Measurements from ENCODE around the gene ANK3. TPM values are rescaled to one million over a fixed set of nuclear protein-coding genes. Genes with fewer than 3 reads are reported as not detected.

ANK3 gene
- total and polyA plus RNA-seq, 7 donors: 11.6 to 170 (median 94.2) TPM

- Histone ChIP-seq H3K27ac (no peak overlapping the region), H3K4me1 (no peaks in the 10 kb centered on the region), H3K4me3 (no peak overlapping the region), H3K36me3 (ENCODE audit: insufficient read depth in 1 of 2, low read depth in 1 of 2) (peaks cover 3 to 91% of the 10 kb centered on the region in 2 donors), H3K9me3 (no peaks in the 10 kb centered on the region), H3K27me3 (ENCODE audit: insufficient read depth in 3 of 3, low read length in 2 of 3) (no peaks in the 10 kb centered on the region)
- intact Hi-C loops (cut with DNase I): no loop called here
- no peak for ATAC-seq
- no peak for DNase-seq
- TF ChIP-seq CTCF (IDR thresholded peaks at IDR 0.05): no peak
- WGBS, 3 donors: 64 to 80% (median 66%) methylated on average over 5 of the region's 5 CpGs
Measured at GRCh38 chr10:60082744-60083344, 306.8 kb downstream of the ANK3 start.

GRCh38 chr10:60082341-60082740, 307.3 kb downstream of the ANK3 start:
- intact Hi-C loops (cut with DNase I): no loop called here
- TF ChIP-seq CTCF (IDR thresholded peaks at IDR 0.05): no peak
- Histone ChIP-seq H3K36me3 (ENCODE audit: insufficient read depth in 1 of 2, low read depth in 1 of 2) (peaks cover 3 to 90% of the 10 kb centered on the region in 2 donors), H3K4me1 (no peaks in the 10 kb centered on the region), H3K27me3 (ENCODE audit: insufficient read depth in 3 of 3, low read length in 2 of 3) (no peaks in the 10 kb centered on the region), H3K27ac (no peak overlapping the region), H3K9me3 (no peaks in the 10 kb centered on the region), H3K4me3 (no peak overlapping the region)
- DNase-seq (no peak), ATAC-seq (no peak)
- 69 to 73% (median 73%) methylated on average over 6 of the region's 6 CpGs for WGBS, 3 donors

- Histone ChIP-seq H3K36me3 (ENCODE audit: insufficient read depth in 1 of 2, low read depth in 1 of 2) (peaks cover 3 to 85% of the 10 kb centered on the region in 2 donors), H3K4me3 (no peak overlapping the region), H3K4me1 (no peaks in the 10 kb centered on the region), H3K27me3 (ENCODE audit: insufficient read depth in 3 of 3, low read length in 2 of 3) (no peaks in the 10 kb centered on the region), H3K27ac (no peak overlapping the region), H3K9me3 (no peaks in the 10 kb centered on the region)
- intact Hi-C loops (cut with DNase I): no loop called here
- ATAC-seq (no peak), DNase-seq (no peak)
- TF ChIP-seq CTCF (IDR thresholded peaks at IDR 0.05): no peak
- 91 to 95% (median 92%) methylated on average over 11 of the region's 11 CpGs for WGBS, 3 donors
Measured at GRCh38 chr10:60073781-60074656, 315.7 kb downstream of the ANK3 start.

- no peak for TF ChIP-seq CTCF (IDR thresholded peaks at IDR 0.05)
- no peak for DNase-seq
- Histone ChIP-seq H3K4me1 (no peaks in the 10 kb centered on the region), H3K27me3 (ENCODE audit: insufficient read depth in 3 of 3, low read length in 2 of 3) (no peaks in the 10 kb centered on the region), H3K9me3 (no peaks in the 10 kb centered on the region), H3K4me3 (no peak overlapping the region), H3K27ac (no peak overlapping the region), H3K36me3 (ENCODE audit: insufficient read depth in 1 of 2, low read depth in 1 of 2) (peaks cover 3 to 84% of the 10 kb centered on the region in 2 donors)
- ATAC-seq: no peak
- 92 to 98% (median 93%) methylated on average over 4 of the region's 4 CpGs for WGBS, 3 donors
- intact Hi-C loops (cut with DNase I): no loop called here
Measured at GRCh38 chr10:60073397-60073780, 316.3 kb downstream of the ANK3 start.

All from psoas muscle (tissue), 8 donors.